ENCODE data around the gene VILL.
"Not testable (repeated sequence)": the region's sequence is repeated elsewhere in the genome, so short reads cannot be mapped to it uniquely, and the experiment has no call there.

Gene VILL

GRCh38 chr3:38039899-38040261, 49.3 kb downstream of the VILL start:
- DNase-seq, result no peak

- no peak for DNase-seq
Measured at GRCh38 chr3:38040401-38040800, 49.8 kb downstream of the VILL start.

GRCh38 chr3:38043486-38043885, 52.9 kb downstream of the VILL start:
- no peak for DNase-seq

- no peak for DNase-seq
Measured at GRCh38 chr3:38046027-38046426, 55.4 kb downstream of the VILL start.

- no peak for DNase-seq
Measured at GRCh38 chr3:38046821-38047220, 56.2 kb downstream of the VILL start.

GRCh38 chr3:38047896-38048295, 57.3 kb downstream of the VILL start:
- no peak for DNase-seq

GRCh38 chr3:38049358-38050126, 59.0 kb downstream of the VILL start:
- no peak for DNase-seq

GRCh38 chr3:38051131-38051530, 60.5 kb downstream of the VILL start:
- no peak for DNase-seq

GRCh38 chr3:38053286-38053685, 62.7 kb downstream of the VILL start:
- not testable (repeated sequence) for DNase-seq

- DNase-seq, result not testable (repeated sequence)
Measured at GRCh38 chr3:38053813-38054498, 63.4 kb downstream of the VILL start.

- no peak for DNase-seq
Measured at GRCh38 chr3:38054499-38055001, 64.0 kb downstream of the VILL start.
